RWPE1 (cell line): Measurements from ENCODE around the gene PPDPF.
A peak's percentile ranks its signal among the peaks of the same experiment; 100 is the strongest.

Experiments used
- CTCF ChIA-PET: fragments of 350-600 bp; sonication (Branson Sonifier 250); formaldehyde crosslinking; extraction: SDS; loops from one replicate; lab custom pipeline; 2021; lab: Yijun Ruan, JAX
- POLR2A ChIA-PET: fragments of 400-600 bp; formaldehyde crosslinking; extraction: SDS; loops from one replicate; lab custom pipeline; 2020; ENCODE audit warnings: antibody characterized with exemption; ENCODE audit not compliant: low non-redundant PET; lab: Yijun Ruan, JAX
- DNase-seq: peaks from one replicate; pipeline ENCODE4 v3.0.0; 2012; ENCODE audit warnings: low spot score
- H3K27ac ChIP-seq: fragments of 450-650 bp; 2 replicates; pipeline ENCODE4 v1.5.1; 2017
- CTCF ChIP-seq: fragments of 450-650 bp; conservative IDR thresholded peaks from 2 replicates; pipeline ENCODE4 v1.5.1; 2017; ENCODE audit warnings: low read depth, mild to moderate bottlenecking

PPDPF gene

GRCh38 chr20:63520504-63520933, at the start of gene PPDPF:
Gene PPDPF (plus strand): TSS chr20:63520765. CDS start chr20:63521309, 544 bp downstream.
- H3K27ac ChIP-seq: peak within 1 kb of the TSS; percentile 92
- CTCF ChIA-PET: interaction anchor here (0.5 to 3.0 kb wide), 13 partner anchors 9 to 613 kb away, joined by 3 to 20 read pairs (median 3); partner anchors contain the start of gene PTK6
- POLR2A ChIA-PET: interaction anchor here (0.6 to 3.8 kb wide), 10 partner anchors 12 to 244 kb away, joined by 3 to 53 read pairs (median 4); partner anchors contain the start of gene PTK6
- no peak for TF ChIP-seq CTCF
- DNase-seq: peak; percentile 100

- POLR2A ChIA-PET: no interaction called here
- DNase-seq: no peak
- TF ChIP-seq CTCF: no peak
- no peak overlapping the region for H3K27ac ChIP-seq
- CTCF ChIA-PET: interaction anchor here (0.6 to 0.7 kb wide), 3 partner anchors 10 to 90 kb away, joined by 3 to 5 read pairs (median 3); no protein-coding TSS in a partner anchor
Measured at GRCh38 chr20:63471002-63471716, 49.4 kb upstream of the PPDPF start.

GRCh38 chr20:63471717-63471980, 48.9 kb upstream of the PPDPF start:
- TF ChIP-seq CTCF: no peak
- H3K27ac ChIP-seq: no peak overlapping the region
- POLR2A ChIA-PET: no interaction called here
- no peak for DNase-seq
- CTCF ChIA-PET: interaction anchor here (1.0 kb wide), 1 partner anchor 12 kb away, joined by 4 read pairs; no protein-coding TSS in a partner anchor

- no peak for DNase-seq
- ChIA-PET CTCF (interaction anchor here (1.0 to 1.2 kb wide), 2 partner anchors 13 to 249 kb away, joined by 3 to 4 read pairs; no protein-coding TSS in a partner anchor), POLR2A (no interaction called here)
- no peak for TF ChIP-seq CTCF
- no peak within 1 kb of the TSS for H3K27ac ChIP-seq
Measured at GRCh38 chr20:63471981-63472831, 48.4 kb upstream of the PPDPF start, which contains the start of gene KCNQ2. Gene KCNQ2 (minus strand): TSS chr20:63472655. CDS start chr20:63472463, 192 bp downstream.

- CTCF ChIA-PET: interaction anchor here (1.0 to 1.2 kb wide), 2 partner anchors 13 to 250 kb away, joined by 3 to 4 read pairs; no protein-coding TSS in a partner anchor
- POLR2A ChIA-PET: no interaction called here
Measured at GRCh38 chr20:63472862-63473390, 47.6 kb upstream of the PPDPF start.

More at GRCh38 chr20:63472862-63473390, 47.6 kb upstream of the PPDPF start:
- no peak overlapping the region for H3K27ac ChIP-seq
- DNase-seq: no peak
- no peak for TF ChIP-seq CTCF
